ENCODE data around the gene CD1B. TPM values are rescaled to one million over a fixed set of nuclear protein-coding genes. Genes with fewer than 3 reads are reported as not detected.

The CD1B gene
- total RNA-seq, 3 donors from 2014 or later: not detected

DNA sequence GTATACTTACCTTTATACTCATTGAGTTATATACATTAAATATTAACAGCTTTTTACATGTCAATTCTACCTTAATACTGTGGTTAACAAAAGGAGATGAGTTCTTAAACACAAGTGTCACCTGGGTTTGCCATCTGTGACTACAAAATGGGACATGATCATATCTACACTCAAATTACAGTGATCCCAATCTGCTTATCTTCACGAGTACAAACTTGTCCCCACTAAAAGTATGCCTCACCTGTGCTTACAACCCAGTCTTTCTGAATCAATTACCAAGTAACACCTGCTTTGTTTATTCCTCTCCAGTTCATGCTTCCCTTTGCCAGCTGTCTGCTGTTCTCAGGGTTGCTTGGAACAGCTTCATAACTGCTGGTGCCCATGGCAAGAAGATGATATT, 31.2 kb upstream of the CD1B start:
- no peak overlapping the region for H3K4me3 ChIP-seq
- no peaks in the 10 kb centered on the region for H3K36me3 ChIP-seq (ENCODE audit: low read depth)
- intact Hi-C loops (cut with DNase I, micrococcal nuclease): no loop called here
- H3K9me3 ChIP-seq: no peaks in the 10 kb centered on the region
- ATAC-seq: no peak
- TF ChIP-seq, protein P1, sequence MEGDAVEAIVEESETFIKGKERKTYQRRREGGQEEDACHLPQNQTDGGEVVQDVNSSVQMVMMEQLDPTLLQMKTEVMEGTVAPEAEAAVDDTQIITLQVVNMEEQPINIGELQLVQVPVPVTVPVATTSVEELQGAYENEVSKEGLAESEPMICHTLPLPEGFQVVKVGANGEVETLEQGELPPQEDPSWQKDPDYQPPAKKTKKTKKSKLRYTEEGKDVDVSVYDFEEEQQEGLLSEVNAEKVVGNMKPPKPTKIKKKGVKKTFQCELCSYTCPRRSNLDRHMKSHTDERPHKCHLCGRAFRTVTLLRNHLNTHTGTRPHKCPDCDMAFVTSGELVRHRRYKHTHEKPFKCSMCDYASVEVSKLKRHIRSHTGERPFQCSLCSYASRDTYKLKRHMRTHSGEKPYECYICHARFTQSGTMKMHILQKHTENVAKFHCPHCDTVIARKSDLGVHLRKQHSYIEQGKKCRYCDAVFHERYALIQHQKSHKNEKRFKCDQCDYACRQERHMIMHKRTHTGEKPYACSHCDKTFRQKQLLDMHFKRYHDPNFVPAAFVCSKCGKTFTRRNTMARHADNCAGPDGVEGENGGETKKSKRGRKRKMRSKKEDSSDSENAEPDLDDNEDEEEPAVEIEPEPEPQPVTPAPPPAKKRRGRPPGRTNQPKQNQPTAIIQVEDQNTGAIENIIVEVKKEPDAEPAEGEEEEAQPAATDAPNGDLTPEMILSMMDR (IDR thresholded peaks at IDR 0.05): no peak
- H3K4me1 ChIP-seq (ENCODE audit: low read depth): no peaks in the 10 kb centered on the region
- DNase-seq: no peak

DNA sequence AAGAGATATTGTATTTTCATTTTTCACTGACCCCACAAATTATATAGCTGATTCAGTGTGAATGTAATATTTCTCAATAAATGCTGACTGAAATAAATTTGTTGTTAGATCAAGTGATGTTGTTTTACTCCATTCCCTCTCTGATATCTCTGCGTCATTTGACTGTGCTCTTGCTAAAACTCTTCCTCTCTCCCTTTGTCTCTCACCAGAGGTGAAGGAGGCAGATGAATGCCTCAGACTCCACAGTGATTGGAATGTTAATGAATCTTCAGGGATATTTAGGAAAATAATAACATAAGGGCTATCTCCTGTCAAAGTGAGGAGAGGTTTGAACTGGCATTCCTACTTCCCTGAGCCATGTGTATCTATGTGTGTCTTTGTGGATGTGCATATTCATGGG, 26.1 kb upstream of the CD1B start:
- no peaks in the 10 kb centered on the region for H3K36me3 ChIP-seq (ENCODE audit: low read depth)
- no peak overlapping the region for H3K4me3 ChIP-seq
- TF ChIP-seq, protein P1 (IDR thresholded peaks at IDR 0.05): no peak
- intact Hi-C loops (cut with DNase I, micrococcal nuclease): no loop called here
- no peaks in the 10 kb centered on the region for H3K9me3 ChIP-seq
- ATAC-seq: no peak
- DNase-seq: no peak
- no peaks in the 10 kb centered on the region for H3K4me1 ChIP-seq (ENCODE audit: low read depth)

DNA sequence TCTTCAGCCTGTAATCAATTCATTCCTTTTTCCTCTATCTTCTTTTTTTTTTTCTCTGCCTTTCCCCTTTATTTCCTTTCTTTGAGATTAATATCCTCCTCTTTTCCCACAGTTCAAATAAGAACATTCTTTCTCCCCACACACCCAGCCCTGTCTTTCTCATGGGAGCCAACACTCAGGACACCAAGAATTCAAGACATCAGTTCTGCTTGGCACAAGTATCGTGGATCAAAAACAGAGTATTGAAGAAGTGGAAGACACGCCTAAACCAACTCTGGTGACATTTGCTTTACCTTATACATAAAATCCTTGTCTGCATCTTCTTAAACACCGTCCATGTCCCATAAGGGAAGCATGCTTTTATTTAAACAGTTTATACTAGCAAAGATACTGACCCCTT, 25.3 kb upstream of the CD1B start:
- ATAC-seq: no peak
- intact Hi-C loops (cut with DNase I, micrococcal nuclease): no loop called here
- Histone ChIP-seq H3K4me1 (ENCODE audit: low read depth) (no peaks in the 10 kb centered on the region), H3K36me3 (ENCODE audit: low read depth) (no peaks in the 10 kb centered on the region), H3K4me3 (no peak overlapping the region), H3K9me3 (no peaks in the 10 kb centered on the region)
- TF ChIP-seq, protein P1 (IDR thresholded peaks at IDR 0.05): no peak
- no peak for DNase-seq

DNA sequence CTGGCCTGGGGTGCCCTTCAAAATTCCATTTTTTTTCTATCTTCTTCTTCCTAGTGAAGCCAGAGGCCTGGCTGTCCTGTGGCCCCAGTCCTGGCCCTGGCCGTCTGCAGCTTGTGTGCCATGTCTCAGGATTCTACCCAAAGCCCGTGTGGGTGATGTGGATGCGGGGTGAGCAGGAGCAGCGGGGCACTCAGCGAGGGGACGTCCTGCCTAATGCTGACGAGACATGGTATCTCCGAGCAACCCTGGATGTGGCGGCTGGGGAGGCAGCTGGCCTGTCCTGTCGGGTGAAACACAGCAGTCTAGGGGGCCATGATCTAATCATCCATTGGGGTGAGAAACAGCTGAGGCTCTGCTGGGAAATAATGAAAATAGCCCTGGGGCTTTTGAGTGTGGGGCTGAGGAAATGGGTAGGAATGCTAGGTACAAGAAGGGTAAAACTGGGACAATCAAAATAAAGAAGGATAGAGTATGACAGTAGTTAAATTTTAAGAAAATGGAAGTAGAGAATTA, 24.5 kb upstream of the CD1B start:
- no peak for ATAC-seq
- H3K36me3 ChIP-seq (ENCODE audit: low read depth): no peaks in the 10 kb centered on the region
- H3K4me3 ChIP-seq: no peak overlapping the region
- H3K9me3 ChIP-seq: no peaks in the 10 kb centered on the region
- intact Hi-C loops (cut with DNase I, micrococcal nuclease): no loop called here
- no peak for DNase-seq
- TF ChIP-seq, protein P1 (IDR thresholded peaks at IDR 0.05): no peak
- no peaks in the 10 kb centered on the region for H3K4me1 ChIP-seq (ENCODE audit: low read depth)

DNA sequence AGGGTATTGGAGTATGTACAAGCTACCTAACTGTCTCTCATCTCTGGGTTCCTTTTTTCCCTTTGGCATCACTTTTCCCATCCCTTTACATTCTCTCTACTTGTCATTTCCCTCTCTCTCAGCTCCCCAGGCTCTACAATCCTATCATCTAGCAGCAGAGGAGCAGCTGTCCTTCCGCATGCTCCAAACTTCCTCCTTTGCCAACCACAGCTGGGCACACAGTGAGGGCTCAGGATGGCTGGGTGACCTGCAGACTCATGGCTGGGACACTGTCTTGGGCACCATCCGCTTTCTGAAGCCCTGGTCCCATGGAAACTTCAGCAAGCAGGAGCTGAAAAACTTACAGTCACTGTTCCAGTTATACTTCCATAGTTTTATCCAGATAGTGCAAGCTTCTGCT, 22.9 kb upstream of the CD1B start:
- H3K36me3 ChIP-seq (ENCODE audit: low read depth): no peaks in the 10 kb centered on the region
- H3K4me3 ChIP-seq: no peak overlapping the region
- intact Hi-C loops (cut with DNase I, micrococcal nuclease): no loop called here
- no peak for DNase-seq
- no peak for ATAC-seq
- TF ChIP-seq, protein P1 (IDR thresholded peaks at IDR 0.05): no peak
- peaks cover 2% of the 10 kb centered on the region for H3K9me3 ChIP-seq
- H3K4me1 ChIP-seq (ENCODE audit: low read depth): no peaks in the 10 kb centered on the region

All from mucosa of descending colon (tissue), 3 donors.